ENCODE results near the gene SNRPB. TPM values are rescaled to one million over a fixed set of nuclear protein-coding genes. Genes with fewer than 3 reads are reported as not detected.
A peak's percentile ranks its signal among the peaks of the same experiment; 100 is the strongest.

SNRPB gene
- polyA plus RNA-seq, 3 donors: 136 to 213 (median 183) TPM

GRCh38 chr20:2509794-2510193 lies 39.2 kb upstream of the SNRPB start:
- peaks cover 0 to 3% (median 0%) of the 10 kb centered on the region in 7 donors for H3K9me3 Mint-ChIP-seq
- no peak overlapping the region for H3K9ac ChIP-seq (ENCODE audit: insufficient read depth, low read length, poor library complexity, severe bottlenecking)
- TF ChIP-seq CTCF (IDR thresholded peaks at IDR 0.05): no peak
- peaks cover 3 to 9% of the 10 kb centered on the region in 2 donors for H3K27me3 ChIP-seq (ENCODE audit: control insufficient read depth in 2 of 2, insufficient read depth in 2 of 2, low read length in 2 of 2)
- no peak overlapping the region for H3K4me3 ChIP-seq (replicated peaks in 1 of 3; ENCODE audit: low read depth in 2 of 3, low read length in 3 of 3)
- no peak overlapping the region for H3K4me3 Mint-ChIP-seq
- H3K4me2 ChIP-seq (replicated peaks; ENCODE audit: extremely low read depth, low read length, poor library complexity, severe bottlenecking): no peak overlapping the region
- peaks cover 12% of the 10 kb centered on the region for H3K79me2 ChIP-seq (ENCODE audit: insufficient read depth, low read length)
- 100% methylated on average over 2 of the region's 3 CpGs for WGBS (ENCODE audit: insufficient coverage)
- no peaks in the 10 kb centered on the region for H3K36me3 Mint-ChIP-seq
- H3K9me3 ChIP-seq (replicated peaks in 1 of 2; ENCODE audit: control insufficient read depth in 1 of 2, insufficient read depth in 1 of 2, low read length in 2 of 2): no peaks in the 10 kb centered on the region
- H3K36me3 ChIP-seq (replicated peaks in 1 of 2; ENCODE audit: control insufficient read depth in 1 of 2, insufficient read depth in 2 of 2, low read length in 2 of 2): no peaks in the 10 kb centered on the region
- no peak overlapping the region for H3K27ac Mint-ChIP-seq
- H4K20me1 ChIP-seq (ENCODE audit: insufficient read depth, low read length): no peaks in the 10 kb centered on the region
- peaks cover 18% of the 10 kb centered on the region in 2 donors for H3K4me1 ChIP-seq (ENCODE audit: control insufficient read depth in 1 of 2, insufficient read depth in 2 of 2, low read length in 2 of 2)
- H3K27me3 Mint-ChIP-seq (ENCODE audit: low read depth in 3 of 3): peaks cover 6 to 16% (median 10%) of the 10 kb centered on the region in 3 donors
- intact Hi-C loops (cut with micrococcal nuclease): loop anchor here (5.0 kb wide), 1 partner anchor 37 kb away; the partner anchor contains the start of gene SNRPB (in 2 of the 2)
- no peak for DNase-seq
- peaks cover 20% of the 10 kb centered on the region for H3K4me1 Mint-ChIP-seq
- no peak overlapping the region for H3K27ac ChIP-seq (ENCODE audit: low read depth in 1 of 2, low read length in 2 of 2)
- peak overlapping the region; percentile 98 for H2AFZ ChIP-seq (ENCODE audit: insufficient read depth, low read depth, low read length, poor library complexity, severe bottlenecking)

- Histone ChIP-seq H2AFZ (ENCODE audit: insufficient read depth, low read depth, low read length, poor library complexity, severe bottlenecking) (peak overlapping the region; percentile 98), H3K79me2 (ENCODE audit: insufficient read depth, low read length) (peaks cover 12% of the 10 kb centered on the region), H3K36me3 (replicated peaks in 1 of 2; ENCODE audit: control insufficient read depth in 1 of 2, insufficient read depth in 2 of 2, low read length in 2 of 2) (no peaks in the 10 kb centered on the region), H3K4me1 (ENCODE audit: control insufficient read depth in 1 of 2, insufficient read depth in 2 of 2, low read length in 2 of 2) (peaks cover 14 to 15% of the 10 kb centered on the region in 2 donors), H3K9ac (ENCODE audit: insufficient read depth, low read length, poor library complexity, severe bottlenecking) (peak overlapping the region; percentile 56), H3K27me3 (ENCODE audit: control insufficient read depth in 2 of 2, insufficient read depth in 2 of 2, low read length in 2 of 2) (peaks cover 3 to 9% of the 10 kb centered on the region in 2 donors), H3K4me2 (replicated peaks; ENCODE audit: extremely low read depth, low read length, poor library complexity, severe bottlenecking) (peak overlapping the region; percentile 90), H4K20me1 (ENCODE audit: insufficient read depth, low read length) (no peaks in the 10 kb centered on the region), H3K4me3 (replicated peaks in 1 of 3; ENCODE audit: low read depth in 2 of 3, low read length in 3 of 3) (peak overlapping the region; percentile 62 to 78 (median 77)), H3K27ac (ENCODE audit: low read depth in 1 of 2, low read length in 2 of 2) (peak overlapping the region in 1 of 2 donors; percentile 81), H3K9me3 (replicated peaks in 1 of 2; ENCODE audit: control insufficient read depth in 1 of 2, insufficient read depth in 1 of 2, low read length in 2 of 2) (no peaks in the 10 kb centered on the region)
- Mint-ChIP-seq H3K9me3 (peaks cover 0 to 3% (median 0%) of the 10 kb centered on the region in 7 donors), H3K4me3 (peak overlapping the region; percentile 98 to 100), H3K27ac (peak overlapping the region in 6 of 7 donors; percentile 81 to 99 (median 94)), H3K4me1 (peaks cover 20% of the 10 kb centered on the region), H3K36me3 (no peaks in the 10 kb centered on the region), H3K27me3 (ENCODE audit: low read depth in 3 of 3) (peaks cover 5 to 16% (median 8%) of the 10 kb centered on the region in 3 donors)
- no CpG with 5 or more reads among the region's 9 CpGs for WGBS (ENCODE audit: insufficient coverage)
- no peak for DNase-seq
- intact Hi-C loops (cut with micrococcal nuclease): loop anchor here (5.0 kb wide), 1 partner anchor 37 kb away; the partner anchor contains the start of gene SNRPB (in 2 of the 2)
- no peak for TF ChIP-seq CTCF (IDR thresholded peaks at IDR 0.05)
These were observed 38.8 kb upstream of the SNRPB start for GRCh38 chr20:2509468-2509781.

Data from CD14-positive monocyte (primary cell).